ENCODE data around the gene APOA1.
A peak's percentile ranks its signal among the peaks of the same experiment; 100 is the strongest.

APOA1 gene

DNA sequence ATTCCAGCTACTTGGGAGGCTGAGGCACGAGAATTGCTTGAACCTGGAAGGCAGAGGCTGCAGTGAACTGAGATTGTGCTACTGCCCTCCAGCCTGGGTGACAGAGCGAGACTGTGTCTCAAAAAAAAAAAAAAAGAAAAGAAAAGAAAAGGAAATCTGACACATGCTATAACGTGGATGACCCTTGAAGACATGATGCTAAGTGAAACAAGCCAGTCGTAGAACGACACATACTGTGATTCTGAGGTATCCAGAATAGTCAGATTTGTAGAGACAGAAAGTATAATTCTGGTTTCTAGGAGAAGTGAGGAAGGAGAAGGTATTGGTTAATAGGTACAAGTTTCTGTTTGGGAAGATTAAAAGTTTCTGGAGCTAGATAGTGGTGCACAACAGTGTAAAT is 39.1 kb downstream of the APOA1 start (continued):
- no peak for TF ChIP-seq ZNF335 (tag by site-specific recombination; conservative IDR thresholded peaks at IDR 0.05)

DNA sequence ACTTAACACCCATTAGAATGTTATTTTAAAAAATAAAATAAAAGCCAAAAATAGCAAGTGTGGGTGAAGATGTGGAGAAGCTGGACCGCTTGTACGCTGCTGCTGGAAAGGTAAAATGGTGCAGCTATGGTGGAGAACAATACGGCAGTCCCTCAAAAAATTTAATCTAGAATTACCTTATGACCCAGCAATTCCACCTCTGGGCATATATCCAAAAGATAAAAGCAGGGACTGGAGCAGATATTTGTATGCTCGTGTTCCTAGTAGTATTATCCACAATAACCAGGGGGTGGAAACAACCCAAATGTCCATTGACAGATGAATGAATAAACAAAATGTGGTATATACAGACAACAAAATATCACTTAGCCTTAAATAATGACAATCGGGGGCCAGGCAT is 39.6 kb downstream of the APOA1 start:
- ChIA-PET CTCF (no interaction called here), POLR2A (no interaction called here)
- H3K9me3 ChIP-seq (ENCODE audit: control insufficient read depth, insufficient read depth, low read depth, low read length), result no peaks in the 10 kb centered on the region
- no peak overlapping the region for H3K4me3 ChIP-seq (ENCODE audit: low read depth, low read length)
- TF ChIP-seq ZNF747 (tag by site-specific recombination; IDR thresholded peaks at IDR 0.05), result no peak
- TF ChIP-seq ZBTB20 (tag by site-specific recombination; IDR thresholded peaks at IDR 0.05), result no peak
- TF ChIP-seq ZFP69B (tag by site-specific recombination; IDR thresholded peaks at IDR 0.05), result no peak
- no peak for TF ChIP-seq ZNF223 (tag by site-specific recombination; IDR thresholded peaks at IDR 0.05)
- TF ChIP-seq ZNF510 (tag by site-specific recombination; IDR thresholded peaks at IDR 0.05; ENCODE audit: insufficient replicate concordance), result no peak
- TF ChIP-seq, protein P1, sequence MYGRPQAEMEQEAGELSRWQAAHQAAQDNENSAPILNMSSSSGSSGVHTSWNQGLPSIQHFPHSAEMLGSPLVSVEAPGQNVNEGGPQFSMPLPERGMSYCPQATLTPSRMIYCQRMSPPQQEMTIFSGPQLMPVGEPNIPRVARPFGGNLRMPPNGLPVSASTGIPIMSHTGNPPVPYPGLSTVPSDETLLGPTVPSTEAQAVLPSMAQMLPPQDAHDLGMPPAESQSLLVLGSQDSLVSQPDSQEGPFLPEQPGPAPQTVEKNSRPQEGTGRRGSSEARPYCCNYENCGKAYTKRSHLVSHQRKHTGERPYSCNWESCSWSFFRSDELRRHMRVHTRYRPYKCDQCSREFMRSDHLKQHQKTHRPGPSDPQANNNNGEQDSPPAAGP (tag by site-specific recombination; IDR thresholded peaks at IDR 0.05), result no peak
- no peaks in the 10 kb centered on the region for H3K36me3 ChIP-seq (ENCODE audit: control insufficient read depth in 2 of 2, insufficient read depth in 1 of 2, low read length in 2 of 2)
- no peak overlapping the region for H3K27ac ChIP-seq (ENCODE audit: extremely low read depth, low read depth, low read length)
- H3K4me1 ChIP-seq (ENCODE audit: control insufficient read depth, insufficient read depth, low read length), result no peaks in the 10 kb centered on the region

DNA sequence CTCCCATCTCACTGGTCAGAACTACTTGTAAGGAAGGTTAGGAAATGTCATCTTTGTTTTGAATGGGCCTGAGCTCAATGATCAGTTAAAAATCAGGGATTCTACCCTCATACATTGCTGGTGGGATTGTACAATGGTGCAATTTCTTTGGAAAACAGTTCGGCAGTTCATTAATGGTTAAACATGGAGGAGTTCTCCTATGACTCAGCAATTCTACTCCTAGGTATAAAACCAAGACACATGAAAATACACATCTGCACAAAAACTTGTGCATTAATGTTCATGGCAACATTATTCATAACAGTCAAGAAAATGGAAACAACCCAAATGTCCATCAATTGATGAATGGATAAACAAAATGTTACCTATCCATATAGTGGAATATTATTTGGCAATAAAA is 40.9 kb downstream of the APOA1 start:
- no peak overlapping the region for H3K4me3 ChIP-seq (ENCODE audit: low read depth, low read length)
- ChIA-PET POLR2A (no interaction called here), CTCF (interaction anchor here (0.6 kb wide), 2 partner anchors 84 to 164 kb away, joined by 3 read pairs; no protein-coding TSS in a partner anchor)
- H3K27ac ChIP-seq (ENCODE audit: extremely low read depth, low read depth, low read length), result no peak overlapping the region
- no peaks in the 10 kb centered on the region for H3K4me1 ChIP-seq (ENCODE audit: control insufficient read depth, insufficient read depth, low read length)
- no peaks in the 10 kb centered on the region for H3K9me3 ChIP-seq (ENCODE audit: control insufficient read depth, insufficient read depth, low read depth, low read length)
- TF ChIP-seq ZNF146 (tag by site-specific recombination; IDR thresholded peaks at IDR 0.05) (0 out of 2 replicates have a peak, but pooled peaks have one; percentile 17), ZNF366 (tag by site-specific recombination; conservative IDR thresholded peaks at IDR 0.05) (no peak)
- H3K36me3 ChIP-seq (ENCODE audit: control insufficient read depth in 2 of 2, insufficient read depth in 1 of 2, low read length in 2 of 2), result no peaks in the 10 kb centered on the region

DNA sequence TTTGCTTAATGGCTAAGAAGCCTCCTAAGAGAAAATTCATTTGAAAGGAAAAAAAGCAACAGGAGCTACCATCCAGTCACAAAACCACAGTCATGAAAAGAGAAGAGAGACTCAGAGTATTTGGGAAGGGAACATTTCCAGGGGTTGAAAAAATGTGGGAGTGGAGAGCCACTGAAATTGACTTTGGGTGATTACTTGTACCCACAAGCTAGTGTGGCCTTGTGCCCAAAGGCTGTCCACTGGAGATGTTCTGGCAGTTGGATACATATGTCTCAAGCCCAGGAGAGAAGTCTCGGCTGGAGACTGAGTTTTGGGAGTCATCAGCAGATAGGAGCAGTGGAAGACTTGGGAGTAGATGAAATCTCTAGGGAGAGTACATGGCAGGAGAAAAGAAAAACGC is 42.6 kb downstream of the APOA1 start:
- no peaks in the 10 kb centered on the region for H3K36me3 ChIP-seq (ENCODE audit: control insufficient read depth in 2 of 2, insufficient read depth in 1 of 2, low read length in 2 of 2)
- H3K4me3 ChIP-seq (ENCODE audit: low read depth, low read length), result no peak overlapping the region
- H3K9me3 ChIP-seq (ENCODE audit: control insufficient read depth, insufficient read depth, low read depth, low read length), result no peaks in the 10 kb centered on the region
- H3K27ac ChIP-seq (ENCODE audit: extremely low read depth, low read depth, low read length), result no peak overlapping the region
- POLR2A ChIA-PET, result no interaction called here
- H3K4me1 ChIP-seq (ENCODE audit: control insufficient read depth, insufficient read depth, low read length), result no peaks in the 10 kb centered on the region
- CTCF ChIA-PET, result interaction anchor here (0.7 to 6.9 kb wide), 3 partner anchors 43 to 311 kb away, joined by 3 to 118 read pairs (median 89); partner anchors contain the start of gene APOA1
- TF ChIP-seq GLIS2 (tag by site-specific recombination; IDR thresholded peaks at IDR 0.05) (no peak), ZNF302 (tag by site-specific recombination; IDR thresholded peaks at IDR 0.05; ENCODE audit: low read depth) (no peak), ZNF214 (tag by site-specific recombination; IDR thresholded peaks at IDR 0.05; ENCODE audit: borderline replicate concordance) (no peak), YY2 (tag by site-specific recombination; IDR thresholded peaks at IDR 0.05) (no peak), ZNF391 (tag by site-specific recombination; IDR thresholded peaks at IDR 0.05; ENCODE audit: borderline replicate concordance, low read depth) (no peak), ZNF335 (tag by site-specific recombination; conservative IDR thresholded peaks at IDR 0.05) (no peak), EGR2 (tag by site-specific recombination; IDR thresholded peaks at IDR 0.05; ENCODE audit: low read depth) (no peak), ZNF132 (tag by site-specific recombination; IDR thresholded peaks at IDR 0.05; ENCODE audit: borderline replicate concordance) (no peak), ZNF404 (tag by site-specific recombination; IDR thresholded peaks at IDR 0.05) (no peak), ZNF514 (tag by site-specific recombination; IDR thresholded peaks at IDR 0.05) (no peak), WT1 (tag by site-specific recombination; IDR thresholded peaks at IDR 0.05) (no peak)
- TF ChIP-seq, protein P2, sequence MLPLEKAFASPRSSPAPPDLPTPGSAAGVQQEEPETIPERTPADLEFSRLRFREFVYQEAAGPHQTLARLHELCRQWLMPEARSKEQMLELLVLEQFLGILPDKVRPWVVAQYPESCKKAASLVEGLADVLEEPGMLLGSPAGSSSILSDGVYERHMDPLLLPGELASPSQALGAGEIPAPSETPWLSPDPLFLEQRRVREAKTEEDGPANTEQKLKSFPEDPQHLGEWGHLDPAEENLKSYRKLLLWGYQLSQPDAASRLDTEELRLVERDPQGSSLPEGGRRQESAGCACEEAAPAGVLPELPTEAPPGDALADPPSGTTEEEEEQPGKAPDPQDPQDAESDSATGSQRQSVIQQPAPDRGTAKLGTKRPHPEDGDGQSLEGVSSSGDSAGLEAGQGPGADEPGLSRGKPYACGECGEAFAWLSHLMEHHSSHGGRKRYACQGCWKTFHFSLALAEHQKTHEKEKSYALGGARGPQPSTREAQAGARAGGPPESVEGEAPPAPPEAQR (tag by site-specific recombination; IDR thresholded peaks at IDR 0.05), result no peak
- TF ChIP-seq, protein P3, sequence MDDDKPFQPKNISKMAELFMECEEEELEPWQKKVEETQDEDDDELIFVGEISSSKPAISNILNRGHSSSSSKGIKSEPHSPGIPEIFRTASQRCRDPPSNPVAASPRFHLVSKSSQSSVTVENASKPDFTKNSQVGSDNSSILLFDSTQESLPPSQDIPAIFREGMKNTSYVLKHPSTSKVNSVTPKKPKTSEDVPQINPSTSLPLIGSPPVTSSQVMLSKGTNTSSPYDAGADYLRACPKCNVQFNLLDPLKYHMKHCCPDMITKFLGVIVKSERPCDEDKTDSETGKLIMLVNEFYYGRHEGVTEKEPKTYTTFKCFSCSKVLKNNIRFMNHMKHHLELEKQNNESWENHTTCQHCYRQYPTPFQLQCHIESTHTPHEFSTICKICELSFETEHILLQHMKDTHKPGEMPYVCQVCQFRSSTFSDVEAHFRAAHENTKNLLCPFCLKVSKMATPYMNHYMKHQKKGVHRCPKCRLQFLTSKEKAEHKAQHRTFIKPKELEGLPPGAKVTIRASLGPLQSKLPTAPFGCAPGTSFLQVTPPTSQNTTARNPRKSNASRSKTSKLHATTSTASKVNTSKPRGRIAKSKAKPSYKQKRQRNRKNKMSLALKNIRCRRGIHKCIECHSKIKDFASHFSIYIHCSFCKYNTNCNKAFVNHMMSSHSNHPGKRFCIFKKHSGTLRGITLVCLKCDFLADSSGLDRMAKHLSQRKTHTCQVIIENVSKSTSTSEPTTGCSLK (tag by site-specific recombination; IDR thresholded peaks at IDR 0.05), result no peak
- TF ChIP-seq, protein P4, sequence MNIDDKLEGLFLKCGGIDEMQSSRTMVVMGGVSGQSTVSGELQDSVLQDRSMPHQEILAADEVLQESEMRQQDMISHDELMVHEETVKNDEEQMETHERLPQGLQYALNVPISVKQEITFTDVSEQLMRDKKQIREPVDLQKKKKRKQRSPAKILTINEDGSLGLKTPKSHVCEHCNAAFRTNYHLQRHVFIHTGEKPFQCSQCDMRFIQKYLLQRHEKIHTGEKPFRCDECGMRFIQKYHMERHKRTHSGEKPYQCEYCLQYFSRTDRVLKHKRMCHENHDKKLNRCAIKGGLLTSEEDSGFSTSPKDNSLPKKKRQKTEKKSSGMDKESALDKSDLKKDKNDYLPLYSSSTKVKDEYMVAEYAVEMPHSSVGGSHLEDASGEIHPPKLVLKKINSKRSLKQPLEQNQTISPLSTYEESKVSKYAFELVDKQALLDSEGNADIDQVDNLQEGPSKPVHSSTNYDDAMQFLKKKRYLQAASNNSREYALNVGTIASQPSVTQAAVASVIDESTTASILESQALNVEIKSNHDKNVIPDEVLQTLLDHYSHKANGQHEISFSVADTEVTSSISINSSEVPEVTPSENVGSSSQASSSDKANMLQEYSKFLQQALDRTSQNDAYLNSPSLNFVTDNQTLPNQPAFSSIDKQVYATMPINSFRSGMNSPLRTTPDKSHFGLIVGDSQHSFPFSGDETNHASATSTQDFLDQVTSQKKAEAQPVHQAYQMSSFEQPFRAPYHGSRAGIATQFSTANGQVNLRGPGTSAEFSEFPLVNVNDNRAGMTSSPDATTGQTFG (tag by site-specific recombination; IDR thresholded peaks at IDR 0.05; ENCODE audit: borderline replicate concordance), result no peak
